Keratinocyte (primary cell): ENCODE results near the gene MFN2.

Experiments used
- EZH2 ChIP-seq: IDR thresholded peaks from one replicate; pipeline ENCODE4 v1.6.1; 2012; ENCODE audit warnings: inconsistent platforms, mild to moderate bottlenecking, low read length, moderate library complexity
- TF ChIP-seq, protein P1 (sequence below), 3 experiments: IDR thresholded peaks in 1 of 3; conservative IDR thresholded peaks in 1 of 3; optimal IDR thresholded peaks in 1 of 3; 2 replicates in 2 of 3; 3 replicates in 1 of 3; pipeline versions ENCODE3 to v1.5.1; 2011; ENCODE audit warnings: low read length in 3 of 3, mild to moderate bottlenecking in 3 of 3, moderate library complexity in 2 of 3, control low read depth in 1 of 3, inconsistent platforms in 1 of 3; ENCODE audit not compliant: insufficient read depth in 2 of 3; ENCODE audit errors: extremely low read depth in 1 of 3

GRCh38 chr1:12048372-12048771 lies 68.1 kb downstream of the MFN2 start:
- TF ChIP-seq, protein P1, sequence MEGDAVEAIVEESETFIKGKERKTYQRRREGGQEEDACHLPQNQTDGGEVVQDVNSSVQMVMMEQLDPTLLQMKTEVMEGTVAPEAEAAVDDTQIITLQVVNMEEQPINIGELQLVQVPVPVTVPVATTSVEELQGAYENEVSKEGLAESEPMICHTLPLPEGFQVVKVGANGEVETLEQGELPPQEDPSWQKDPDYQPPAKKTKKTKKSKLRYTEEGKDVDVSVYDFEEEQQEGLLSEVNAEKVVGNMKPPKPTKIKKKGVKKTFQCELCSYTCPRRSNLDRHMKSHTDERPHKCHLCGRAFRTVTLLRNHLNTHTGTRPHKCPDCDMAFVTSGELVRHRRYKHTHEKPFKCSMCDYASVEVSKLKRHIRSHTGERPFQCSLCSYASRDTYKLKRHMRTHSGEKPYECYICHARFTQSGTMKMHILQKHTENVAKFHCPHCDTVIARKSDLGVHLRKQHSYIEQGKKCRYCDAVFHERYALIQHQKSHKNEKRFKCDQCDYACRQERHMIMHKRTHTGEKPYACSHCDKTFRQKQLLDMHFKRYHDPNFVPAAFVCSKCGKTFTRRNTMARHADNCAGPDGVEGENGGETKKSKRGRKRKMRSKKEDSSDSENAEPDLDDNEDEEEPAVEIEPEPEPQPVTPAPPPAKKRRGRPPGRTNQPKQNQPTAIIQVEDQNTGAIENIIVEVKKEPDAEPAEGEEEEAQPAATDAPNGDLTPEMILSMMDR (optimal IDR thresholded peaks at IDR 0.05 in 1 of 3, IDR thresholded peaks at IDR 0.05 in 1 of 3, conservative IDR thresholded peaks at IDR 0.05 in 1 of 3; ENCODE audit: extremely low read depth in 1 of 3, insufficient read depth in 2 of 3, low read length in 3 of 3), result no peak
- TF ChIP-seq EZH2, result no peak
